Measurements from ENCODE around the gene KHSRP. TPM values are rescaled to one million over a fixed set of nuclear protein-coding genes. Genes with fewer than 3 reads are reported as not detected.

KHSRP gene
- total RNA-seq, 1 donor from 2014 or later: 136 TPM

- H3K9ac ChIP-seq: no peak overlapping the region
- H3K79me2 ChIP-seq (ENCODE audit: low read depth): no peaks in the 10 kb centered on the region
- H3K9me3 Mint-ChIP-seq: no peaks in the 10 kb centered on the region
- H3K27ac Mint-ChIP-seq: no peak overlapping the region
- no peak overlapping the region for H3K27ac ChIP-seq
- peaks cover 26% of the 10 kb centered on the region for H3K36me3 Mint-ChIP-seq
- H4K20me1 ChIP-seq (ENCODE audit: low read depth): no peaks in the 10 kb centered on the region
- H3K4me3 Mint-ChIP-seq: peak overlapping the region; percentile 9
- no peak overlapping the region for H2AFZ ChIP-seq (replicated peaks)
- no peaks in the 10 kb centered on the region for H3K9me3 ChIP-seq (ENCODE audit: low read depth)
- peaks cover 4% of the 10 kb centered on the region for H3F3A ChIP-seq (ENCODE audit: low read depth)
- peaks cover 5% of the 10 kb centered on the region for H3K27me3 Mint-ChIP-seq (ENCODE audit: insufficient read depth, low read depth)
- no peak overlapping the region for H3K4me3 ChIP-seq
- H3K36me3 ChIP-seq: no peaks in the 10 kb centered on the region
- H3K4me1 ChIP-seq: no peaks in the 10 kb centered on the region
- no peak for DNase-seq (ENCODE audit: low spot score)
- no peaks in the 10 kb centered on the region for H3K27me3 ChIP-seq
- H3K4me2 ChIP-seq: no peak overlapping the region
- TF ChIP-seq EZH2 (IDR thresholded peaks at IDR 0.05) (no peak), EZH2phosphoT487 (IDR thresholded peaks at IDR 0.05) (no peak), CTCF (IDR thresholded peaks at IDR 0.05) (no peak)
- H3K4me1 Mint-ChIP-seq: no peaks in the 10 kb centered on the region
Measured at GRCh38 chr19:6379744-6380143, 44.9 kb downstream of the KHSRP start.

GRCh38 chr19:6378486-6378885, 46.1 kb downstream of the KHSRP start:
- Histone ChIP-seq H3F3A (ENCODE audit: low read depth) (peaks cover 13% of the 10 kb centered on the region), H3K4me1 (peaks cover 4% of the 10 kb centered on the region), H3K9me3 (ENCODE audit: low read depth) (no peaks in the 10 kb centered on the region), H3K27ac (peak overlapping the region; percentile 38), H3K79me2 (ENCODE audit: low read depth) (peaks cover 10% of the 10 kb centered on the region), H3K9ac (no peak overlapping the region), H3K4me2 (no peak overlapping the region), H3K4me3 (no peak overlapping the region), H4K20me1 (ENCODE audit: low read depth) (peaks cover 7% of the 10 kb centered on the region), H3K36me3 (no peaks in the 10 kb centered on the region), H3K27me3 (no peaks in the 10 kb centered on the region), H2AFZ (replicated peaks) (no peak overlapping the region)
- H3K36me3 Mint-ChIP-seq: peaks cover 26% of the 10 kb centered on the region
- TF ChIP-seq EZH2phosphoT487 (IDR thresholded peaks at IDR 0.05) (no peak), CTCF (IDR thresholded peaks at IDR 0.05) (no peak), EZH2 (IDR thresholded peaks at IDR 0.05) (no peak)
- peak overlapping the region; percentile 37 for H3K27ac Mint-ChIP-seq
- H3K27me3 Mint-ChIP-seq (ENCODE audit: insufficient read depth, low read depth): peaks cover 10% of the 10 kb centered on the region
- DNase-seq (ENCODE audit: low spot score): no peak
- H3K4me1 Mint-ChIP-seq: peaks cover 4% of the 10 kb centered on the region
- H3K9me3 Mint-ChIP-seq: no peaks in the 10 kb centered on the region
- H3K4me3 Mint-ChIP-seq: no peak overlapping the region

GRCh38 chr19:6378041-6378440, 46.6 kb downstream of the KHSRP start:
- Histone ChIP-seq H3K36me3 (no peaks in the 10 kb centered on the region), H4K20me1 (ENCODE audit: low read depth) (peaks cover 7% of the 10 kb centered on the region), H3K9me3 (ENCODE audit: low read depth) (no peaks in the 10 kb centered on the region), H2AFZ (replicated peaks) (no peak overlapping the region), H3K4me1 (peaks cover 4% of the 10 kb centered on the region), H3K27me3 (no peaks in the 10 kb centered on the region), H3K79me2 (ENCODE audit: low read depth) (peaks cover 10% of the 10 kb centered on the region), H3K27ac (no peak overlapping the region), H3K4me3 (no peak overlapping the region), H3K4me2 (no peak overlapping the region), H3K9ac (no peak overlapping the region), H3F3A (ENCODE audit: low read depth) (peaks cover 13% of the 10 kb centered on the region)
- H3K36me3 Mint-ChIP-seq: peaks cover 26% of the 10 kb centered on the region
- H3K4me1 Mint-ChIP-seq: peaks cover 4% of the 10 kb centered on the region
- TF ChIP-seq EZH2 (IDR thresholded peaks at IDR 0.05) (no peak), CTCF (IDR thresholded peaks at IDR 0.05) (no peak), EZH2phosphoT487 (IDR thresholded peaks at IDR 0.05) (no peak)
- no peak overlapping the region for H3K4me3 Mint-ChIP-seq
- no peaks in the 10 kb centered on the region for H3K9me3 Mint-ChIP-seq
- peak overlapping the region; percentile 37 for H3K27ac Mint-ChIP-seq
- H3K27me3 Mint-ChIP-seq (ENCODE audit: insufficient read depth, low read depth): peaks cover 11% of the 10 kb centered on the region
- peak; percentile 27 for DNase-seq (ENCODE audit: low spot score)
